HepG2 (cell line): ENCODE data around the gene NOTUM. TPM values are rescaled to one million over a fixed set of nuclear protein-coding genes. Genes with fewer than 3 reads are reported as not detected.

Experiments used
- AGO1 ChIP-seq: fragments of 200-400 bp; formaldehyde crosslinking; IDR thresholded peaks from 2 replicates; pipeline ENCODE4 v1.6.1; 2017; ENCODE audit warnings: mild to moderate bottlenecking, low read depth, low read length, moderate library complexity; ENCODE audit not compliant: poor library complexity, severe bottlenecking
- NFKBIZ ChIP-seq: IDR thresholded peaks from 2 replicates; pipeline ENCODE4 v1.6.1; 2018; ENCODE audit warnings: missing genetic modification reagents, missing compliant biosample characterization
- RFX1 ChIP-seq: fragments of 450-650 bp; IDR thresholded peaks from 2 replicates; pipeline ENCODE4 v1.6.1; 2017
- ZNF441 ChIP-seq: sonication (generic); formaldehyde crosslinking; IDR thresholded peaks from 2 replicates; pipeline ENCODE4 v1.7.0; 2021; ENCODE audit warnings: missing genetic modification reagents, borderline replicate concordance
- ZNF724P ChIP-seq: sonication (generic); formaldehyde crosslinking; IDR thresholded peaks from 2 replicates; pipeline ENCODE4 v1.8.0; 2022; ENCODE audit warnings: missing genetic modification reagents, borderline replicate concordance
- ZSCAN29 ChIP-seq: sonication (generic); formaldehyde crosslinking; conservative IDR thresholded peaks from 2 replicates; pipeline ENCODE4 v1.4.0; 2020; ENCODE audit warnings: mild to moderate bottlenecking, missing genetic modification reagents
- polyA plus RNA-seq, 8 experiments: library from polyadenylated mRNA; depleted of rRNA in 3 of 8; stranded (reverse) in 7 of 8; unstranded in 1 of 8; fragments of >200 nt; fragmentation: Illumina TruSeq in 4 of 8; extraction: Trizol in 4 of 8; gene quantifications; 2 replicates each; pipeline versions ENCODE4 v1.2.1 to v1.2.3, GENCODE V29; 2011 to 2016; ENCODE audit warnings: low read depth in 4 of 8, missing spikeins in 1 of 8, mixed read lengths in 1 of 8; ENCODE audit not compliant: insufficient read depth in 1 of 8
- total RNA-seq, 5 experiments: library from RNA; depleted of rRNA; stranded (reverse); fragments of >200 nt; fragmentation: Illumina TruSeq; extraction: Trizol; gene quantifications; 2 replicates each; pipeline ENCODE4 v1.2.3, GENCODE V29; 2016; ENCODE audit warnings: low read depth in 1 of 5
- TF ChIP-seq, protein P1 (sequence below): IDR thresholded peaks from 2 replicates; pipeline ENCODE4 v1.6.1; 2018; ENCODE audit warnings: missing genetic modification reagents
- TF ChIP-seq, protein P2 (sequence below): sonication (generic); formaldehyde crosslinking; IDR thresholded peaks from 2 replicates; pipeline ENCODE4; 2020; ENCODE audit warnings: missing genetic modification reagents, mild to moderate bottlenecking, borderline replicate concordance
- TF ChIP-seq, protein P3 (sequence below): IDR thresholded peaks from 2 replicates; pipeline ENCODE4 v1.6.1; 2016; ENCODE audit warnings: low read depth, borderline replicate concordance
- TF ChIP-seq, protein P4 (sequence below): IDR thresholded peaks from 2 replicates; pipeline ENCODE4 v1.4.0; 2020; ENCODE audit warnings: mild to moderate bottlenecking, missing genetic modification reagents
- TF ChIP-seq, protein P5 (sequence below): sonication (generic); formaldehyde crosslinking; IDR thresholded peaks from 2 replicates; pipeline ENCODE4 v1.4.0; 2020; ENCODE audit warnings: missing genetic modification reagents, mild to moderate bottlenecking, borderline replicate concordance

Gene NOTUM
- total and polyA plus RNA-seq, 2 of the 13 experiments (the other 11 are each of a cell fraction or from before 2014, with no cell fraction given), result 150 to 160 TPM

DNA sequence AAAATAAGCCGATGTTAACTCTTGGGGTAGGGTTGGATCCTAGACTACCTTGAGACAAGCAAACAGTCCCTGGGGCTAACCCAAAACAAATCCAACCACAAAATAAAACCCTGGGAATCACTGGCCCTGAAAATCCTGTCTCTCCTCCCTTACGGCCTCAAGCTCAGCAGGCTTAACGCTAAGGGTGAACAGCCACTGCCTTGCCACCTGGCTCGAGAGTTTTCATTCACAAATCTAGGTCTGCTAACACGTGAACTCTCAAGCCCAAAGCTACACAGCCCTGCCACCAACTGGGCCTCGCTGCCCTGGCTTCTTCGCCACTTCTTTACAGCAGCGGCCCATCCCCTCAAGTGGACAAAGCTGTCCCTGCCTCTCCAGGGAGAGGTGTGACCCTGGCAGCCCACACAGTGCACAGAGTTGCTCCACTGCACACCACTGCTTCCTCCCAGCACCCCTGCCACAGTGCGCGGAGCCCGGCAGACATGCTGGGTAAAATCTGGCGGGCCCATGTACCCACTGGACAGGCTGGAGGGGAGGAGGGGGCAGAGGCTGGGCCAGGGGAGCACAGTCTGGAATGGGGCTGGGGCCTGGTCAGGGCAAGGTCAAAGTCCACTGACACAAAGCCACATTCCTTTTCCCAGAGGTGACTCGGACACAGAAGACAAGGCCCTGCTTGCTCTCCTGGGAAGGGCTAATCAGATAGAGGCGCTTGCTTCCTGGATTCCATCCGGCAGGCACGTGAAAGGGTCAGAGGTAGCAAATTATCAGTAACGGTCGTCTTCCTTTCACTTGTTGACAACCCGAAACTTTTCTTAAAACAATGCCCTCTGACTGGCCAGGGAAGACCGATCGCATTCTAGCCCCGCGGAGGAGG is 50.8 kb downstream of the NOTUM start (continued):
- TF ChIP-seq, protein P1, sequence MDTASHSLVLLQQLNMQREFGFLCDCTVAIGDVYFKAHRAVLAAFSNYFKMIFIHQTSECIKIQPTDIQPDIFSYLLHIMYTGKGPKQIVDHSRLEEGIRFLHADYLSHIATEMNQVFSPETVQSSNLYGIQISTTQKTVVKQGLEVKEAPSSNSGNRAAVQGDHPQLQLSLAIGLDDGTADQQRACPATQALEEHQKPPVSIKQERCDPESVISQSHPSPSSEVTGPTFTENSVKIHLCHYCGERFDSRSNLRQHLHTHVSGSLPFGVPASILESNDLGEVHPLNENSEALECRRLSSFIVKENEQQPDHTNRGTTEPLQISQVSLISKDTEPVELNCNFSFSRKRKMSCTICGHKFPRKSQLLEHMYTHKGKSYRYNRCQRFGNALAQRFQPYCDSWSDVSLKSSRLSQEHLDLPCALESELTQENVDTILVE (CRISPR knock-in tag), result peak; percentile 88
- TF ChIP-seq, protein P2, sequence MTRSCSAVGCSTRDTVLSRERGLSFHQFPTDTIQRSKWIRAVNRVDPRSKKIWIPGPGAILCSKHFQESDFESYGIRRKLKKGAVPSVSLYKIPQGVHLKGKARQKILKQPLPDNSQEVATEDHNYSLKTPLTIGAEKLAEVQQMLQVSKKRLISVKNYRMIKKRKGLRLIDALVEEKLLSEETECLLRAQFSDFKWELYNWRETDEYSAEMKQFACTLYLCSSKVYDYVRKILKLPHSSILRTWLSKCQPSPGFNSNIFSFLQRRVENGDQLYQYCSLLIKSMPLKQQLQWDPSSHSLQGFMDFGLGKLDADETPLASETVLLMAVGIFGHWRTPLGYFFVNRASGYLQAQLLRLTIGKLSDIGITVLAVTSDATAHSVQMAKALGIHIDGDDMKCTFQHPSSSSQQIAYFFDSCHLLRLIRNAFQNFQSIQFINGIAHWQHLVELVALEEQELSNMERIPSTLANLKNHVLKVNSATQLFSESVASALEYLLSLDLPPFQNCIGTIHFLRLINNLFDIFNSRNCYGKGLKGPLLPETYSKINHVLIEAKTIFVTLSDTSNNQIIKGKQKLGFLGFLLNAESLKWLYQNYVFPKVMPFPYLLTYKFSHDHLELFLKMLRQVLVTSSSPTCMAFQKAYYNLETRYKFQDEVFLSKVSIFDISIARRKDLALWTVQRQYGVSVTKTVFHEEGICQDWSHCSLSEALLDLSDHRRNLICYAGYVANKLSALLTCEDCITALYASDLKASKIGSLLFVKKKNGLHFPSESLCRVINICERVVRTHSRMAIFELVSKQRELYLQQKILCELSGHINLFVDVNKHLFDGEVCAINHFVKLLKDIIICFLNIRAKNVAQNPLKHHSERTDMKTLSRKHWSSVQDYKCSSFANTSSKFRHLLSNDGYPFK (CRISPR knock-in tag), result peak; percentile 73
- TF ChIP-seq NFKBIZ (CRISPR knock-in tag) (no peak), RFX1 (no peak), ZNF441 (CRISPR knock-in tag) (no peak), ZSCAN29 (CRISPR knock-in tag) (0 out of 2 replicates have a peak, but pooled peaks have one; percentile 26), AGO1 (peak; percentile 86), ZNF724P (peak; percentile 67; the same call in 1 of the 2 replicates)
- TF ChIP-seq, protein P3, sequence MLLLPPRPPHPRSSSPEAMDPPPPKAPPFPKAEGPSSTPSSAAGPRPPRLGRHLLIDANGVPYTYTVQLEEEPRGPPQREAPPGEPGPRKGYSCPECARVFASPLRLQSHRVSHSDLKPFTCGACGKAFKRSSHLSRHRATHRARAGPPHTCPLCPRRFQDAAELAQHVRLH, result no peak; the same call in 1 of the 2 replicates
- TF ChIP-seq, protein P4, sequence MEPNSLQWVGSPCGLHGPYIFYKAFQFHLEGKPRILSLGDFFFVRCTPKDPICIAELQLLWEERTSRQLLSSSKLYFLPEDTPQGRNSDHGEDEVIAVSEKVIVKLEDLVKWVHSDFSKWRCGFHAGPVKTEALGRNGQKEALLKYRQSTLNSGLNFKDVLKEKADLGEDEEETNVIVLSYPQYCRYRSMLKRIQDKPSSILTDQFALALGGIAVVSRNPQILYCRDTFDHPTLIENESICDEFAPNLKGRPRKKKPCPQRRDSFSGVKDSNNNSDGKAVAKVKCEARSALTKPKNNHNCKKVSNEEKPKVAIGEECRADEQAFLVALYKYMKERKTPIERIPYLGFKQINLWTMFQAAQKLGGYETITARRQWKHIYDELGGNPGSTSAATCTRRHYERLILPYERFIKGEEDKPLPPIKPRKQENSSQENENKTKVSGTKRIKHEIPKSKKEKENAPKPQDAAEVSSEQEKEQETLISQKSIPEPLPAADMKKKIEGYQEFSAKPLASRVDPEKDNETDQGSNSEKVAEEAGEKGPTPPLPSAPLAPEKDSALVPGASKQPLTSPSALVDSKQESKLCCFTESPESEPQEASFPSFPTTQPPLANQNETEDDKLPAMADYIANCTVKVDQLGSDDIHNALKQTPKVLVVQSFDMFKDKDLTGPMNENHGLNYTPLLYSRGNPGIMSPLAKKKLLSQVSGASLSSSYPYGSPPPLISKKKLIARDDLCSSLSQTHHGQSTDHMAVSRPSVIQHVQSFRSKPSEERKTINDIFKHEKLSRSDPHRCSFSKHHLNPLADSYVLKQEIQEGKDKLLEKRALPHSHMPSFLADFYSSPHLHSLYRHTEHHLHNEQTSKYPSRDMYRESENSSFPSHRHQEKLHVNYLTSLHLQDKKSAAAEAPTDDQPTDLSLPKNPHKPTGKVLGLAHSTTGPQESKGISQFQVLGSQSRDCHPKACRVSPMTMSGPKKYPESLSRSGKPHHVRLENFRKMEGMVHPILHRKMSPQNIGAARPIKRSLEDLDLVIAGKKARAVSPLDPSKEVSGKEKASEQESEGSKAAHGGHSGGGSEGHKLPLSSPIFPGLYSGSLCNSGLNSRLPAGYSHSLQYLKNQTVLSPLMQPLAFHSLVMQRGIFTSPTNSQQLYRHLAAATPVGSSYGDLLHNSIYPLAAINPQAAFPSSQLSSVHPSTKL (CRISPR knock-in tag), result peak; percentile 76
- TF ChIP-seq, protein P5, sequence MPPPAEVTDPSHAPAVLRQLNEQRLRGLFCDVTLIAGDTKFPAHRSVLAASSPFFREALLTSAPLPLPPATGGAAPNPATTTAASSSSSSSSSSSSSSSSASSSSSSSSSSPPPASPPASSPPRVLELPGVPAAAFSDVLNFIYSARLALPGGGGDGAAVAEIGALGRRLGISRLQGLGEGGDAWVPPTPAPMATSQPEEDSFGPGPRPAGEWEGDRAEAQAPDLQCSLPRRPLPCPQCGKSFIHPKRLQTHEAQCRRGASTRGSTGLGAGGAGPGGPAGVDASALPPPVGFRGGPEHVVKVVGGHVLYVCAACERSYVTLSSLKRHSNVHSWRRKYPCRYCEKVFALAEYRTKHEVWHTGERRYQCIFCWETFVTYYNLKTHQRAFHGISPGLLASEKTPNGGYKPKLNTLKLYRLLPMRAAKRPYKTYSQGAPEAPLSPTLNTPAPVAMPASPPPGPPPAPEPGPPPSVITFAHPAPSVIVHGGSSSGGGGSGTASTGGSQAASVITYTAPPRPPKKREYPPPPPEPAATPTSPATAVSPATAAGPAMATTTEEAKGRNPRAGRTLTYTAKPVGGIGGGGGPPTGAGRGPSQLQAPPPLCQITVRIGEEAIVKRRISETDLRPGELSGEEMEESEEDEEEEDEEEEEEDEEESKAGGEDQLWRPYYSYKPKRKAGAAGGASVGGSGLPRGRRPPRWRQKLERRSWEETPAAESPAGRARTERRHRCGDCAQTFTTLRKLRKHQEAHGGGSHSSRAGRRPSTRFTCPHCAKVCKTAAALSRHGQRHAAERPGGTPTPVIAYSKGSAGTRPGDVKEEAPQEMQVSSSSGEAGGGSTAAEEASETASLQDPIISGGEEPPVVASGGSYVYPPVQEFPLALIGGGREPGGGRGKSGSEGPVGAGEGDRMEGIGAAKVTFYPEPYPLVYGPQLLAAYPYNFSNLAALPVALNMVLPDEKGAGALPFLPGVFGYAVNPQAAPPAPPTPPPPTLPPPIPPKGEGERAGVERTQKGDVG (CRISPR knock-in tag), result no peak
